Islet of Langerhans (tissue), 1 donor: Measurements from ENCODE around the gene THEMIS.
"Not testable (repeated sequence)": the region's sequence is repeated elsewhere in the genome, so short reads cannot be mapped to it uniquely, and the experiment has no call there.

Experiments used
- FAIRE-seq: peaks from one replicate; lab custom pipeline; 2011; peaks lifted over from hg19 to GRCh38; lab: Jason Lieb, UNC

THEMIS gene

GRCh38 chr6:127718694-127719093, 182.2 kb downstream of the THEMIS start:
- FAIRE-seq: no peak

DNA sequence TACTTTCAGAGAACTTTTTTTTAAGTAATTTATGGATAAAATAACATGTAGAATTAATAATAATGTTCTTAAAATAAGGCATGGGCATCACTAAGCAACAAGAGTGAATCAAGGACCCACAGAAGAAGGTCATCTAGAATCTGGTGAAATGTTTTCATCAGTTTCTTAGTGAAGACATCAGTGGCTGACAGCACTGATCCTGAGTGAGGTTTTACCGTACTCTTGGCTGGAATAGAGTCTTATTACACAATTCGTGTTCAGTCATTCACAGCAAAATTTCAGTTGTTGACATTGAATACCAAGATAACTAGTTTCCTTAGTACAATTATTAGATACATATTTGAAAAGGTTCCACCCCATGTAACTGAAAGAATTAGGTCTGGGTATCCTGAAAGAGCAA, 183.5 kb downstream of the THEMIS start:
- FAIRE-seq: no peak

GRCh38 chr6:127716465-127716864, 184.4 kb downstream of the THEMIS start:
- no peak for FAIRE-seq

- FAIRE-seq: no peak
These were observed 190.2 kb downstream of the THEMIS start for GRCh38 chr6:127710668-127711067.

GRCh38 chr6:127706216-127706615, 194.6 kb downstream of the THEMIS start:
- no peak for FAIRE-seq

DNA sequence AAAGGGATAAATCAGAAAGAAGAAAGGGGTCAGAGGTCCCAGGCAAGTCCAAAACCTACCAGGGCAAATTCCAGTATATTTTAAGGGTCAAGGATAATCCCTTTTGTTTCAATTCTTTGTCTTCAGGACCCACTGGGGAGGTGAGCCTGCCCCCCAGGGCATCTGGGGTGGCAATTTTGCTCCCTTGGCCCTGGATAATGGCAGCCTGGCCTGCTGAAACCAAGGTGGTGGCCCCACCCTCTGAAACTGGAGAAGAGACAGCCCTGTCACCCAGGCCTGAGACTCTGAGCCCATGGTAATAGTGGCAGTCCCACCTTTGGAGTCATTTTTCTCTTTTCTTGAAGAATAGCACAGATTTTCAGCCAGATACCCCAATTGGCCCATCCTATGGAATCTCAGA, 205.8 kb downstream of the THEMIS start:
- FAIRE-seq: no peak

- no peak for FAIRE-seq
These were observed 209.7 kb downstream of the THEMIS start for GRCh38 chr6:127691146-127691545.

DNA sequence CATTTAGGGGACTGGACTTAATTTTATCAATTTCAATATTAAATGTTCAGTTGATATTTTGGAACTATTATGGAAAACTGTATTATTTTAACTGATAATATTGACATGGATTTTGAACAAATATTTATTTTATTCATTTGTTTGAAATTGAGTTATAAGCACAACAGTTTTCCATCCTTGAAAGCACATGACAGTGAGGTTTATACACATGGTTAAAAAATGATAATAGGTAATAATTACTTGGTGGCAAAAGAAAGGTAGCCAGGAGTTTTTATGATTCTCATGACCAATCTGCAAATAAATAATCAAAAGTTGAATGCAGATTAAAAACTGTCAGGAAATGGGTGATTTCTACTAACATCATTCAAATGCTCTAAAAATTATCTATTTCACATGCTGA, 210.3 kb downstream of the THEMIS start:
- FAIRE-seq: no peak

GRCh38 chr6:127690092-127690491, 210.8 kb downstream of the THEMIS start:
- peak; percentile 73 for FAIRE-seq

DNA sequence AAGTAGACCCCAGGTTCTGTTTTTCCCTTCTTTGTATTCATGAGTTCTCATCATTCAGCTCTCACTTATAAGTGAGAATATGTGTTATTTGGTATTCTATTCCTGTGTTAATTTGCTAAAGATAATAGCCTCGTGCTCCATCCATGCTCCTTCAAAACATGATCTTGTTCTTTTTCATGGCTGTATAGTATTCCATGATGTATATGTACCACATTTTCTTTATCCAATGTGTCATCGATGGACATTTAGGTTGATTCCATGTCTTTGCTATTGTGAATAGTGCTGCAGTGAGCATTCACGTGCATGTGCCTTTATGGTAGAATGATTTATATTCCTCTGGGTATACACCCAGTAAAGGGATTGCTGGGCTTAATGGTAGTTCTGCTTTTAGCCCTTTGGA, 213.4 kb downstream of the THEMIS start:
- FAIRE-seq: not testable (repeated sequence)

- FAIRE-seq: no peak
These were observed 214.8 kb downstream of the THEMIS start for GRCh38 chr6:127686084-127686483.

GRCh38 chr6:127684501-127684900, 216.4 kb downstream of the THEMIS start:
- FAIRE-seq: no peak
